Measurements from ENCODE around the gene HLTF.
A peak's percentile ranks its signal among the peaks of the same experiment; 100 is the strongest.

DNA sequence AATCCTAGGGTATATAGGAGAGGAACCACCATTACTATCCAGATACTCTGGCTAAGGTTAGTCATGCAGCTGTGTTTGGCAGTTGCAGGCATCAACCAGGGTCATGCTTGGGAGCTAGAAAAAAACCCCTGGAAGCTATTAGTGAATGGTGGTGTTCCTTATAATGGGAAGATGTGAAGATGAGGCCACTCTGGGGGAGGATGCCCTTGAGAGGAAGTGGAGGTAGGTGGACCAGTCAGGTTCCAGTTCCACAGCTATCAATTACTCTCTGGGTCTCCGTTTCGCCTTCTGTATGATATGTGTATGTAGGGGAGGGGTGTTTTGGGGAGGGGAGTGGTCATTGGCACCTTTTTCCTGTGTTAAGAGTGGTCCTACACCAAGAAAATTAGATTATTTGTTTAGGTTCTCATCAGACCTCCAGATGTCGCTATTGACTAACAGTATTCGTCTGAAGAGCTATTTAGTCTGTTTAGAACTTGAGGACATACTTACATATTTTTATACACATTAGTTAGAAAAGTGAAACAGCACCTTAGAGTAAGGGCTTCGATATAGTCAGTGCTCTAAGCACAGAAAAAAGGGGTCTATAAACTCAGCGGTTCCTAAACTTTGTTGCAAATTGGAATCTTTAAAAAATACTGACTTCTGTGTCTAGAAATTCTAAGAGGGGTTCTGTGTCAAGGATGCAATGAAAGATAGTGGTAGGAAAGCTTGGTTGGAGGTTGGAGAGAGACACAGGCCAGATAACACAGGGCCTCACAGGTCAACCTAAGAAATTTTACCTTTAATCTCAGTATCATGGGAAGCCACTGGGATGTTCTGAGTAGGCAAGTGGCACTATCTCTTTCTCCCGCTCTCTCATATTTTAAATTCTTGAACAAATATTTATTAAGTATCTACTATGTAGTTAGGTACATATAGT lies 34.0 kb upstream of the HLTF start:
- TF ChIP-seq, protein P1, sequence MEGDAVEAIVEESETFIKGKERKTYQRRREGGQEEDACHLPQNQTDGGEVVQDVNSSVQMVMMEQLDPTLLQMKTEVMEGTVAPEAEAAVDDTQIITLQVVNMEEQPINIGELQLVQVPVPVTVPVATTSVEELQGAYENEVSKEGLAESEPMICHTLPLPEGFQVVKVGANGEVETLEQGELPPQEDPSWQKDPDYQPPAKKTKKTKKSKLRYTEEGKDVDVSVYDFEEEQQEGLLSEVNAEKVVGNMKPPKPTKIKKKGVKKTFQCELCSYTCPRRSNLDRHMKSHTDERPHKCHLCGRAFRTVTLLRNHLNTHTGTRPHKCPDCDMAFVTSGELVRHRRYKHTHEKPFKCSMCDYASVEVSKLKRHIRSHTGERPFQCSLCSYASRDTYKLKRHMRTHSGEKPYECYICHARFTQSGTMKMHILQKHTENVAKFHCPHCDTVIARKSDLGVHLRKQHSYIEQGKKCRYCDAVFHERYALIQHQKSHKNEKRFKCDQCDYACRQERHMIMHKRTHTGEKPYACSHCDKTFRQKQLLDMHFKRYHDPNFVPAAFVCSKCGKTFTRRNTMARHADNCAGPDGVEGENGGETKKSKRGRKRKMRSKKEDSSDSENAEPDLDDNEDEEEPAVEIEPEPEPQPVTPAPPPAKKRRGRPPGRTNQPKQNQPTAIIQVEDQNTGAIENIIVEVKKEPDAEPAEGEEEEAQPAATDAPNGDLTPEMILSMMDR (conservative IDR thresholded peaks at IDR 0.05; ENCODE audit: low read depth, low read length) = peak; percentile 79
- TF ChIP-seq FOS (IDR thresholded peaks at IDR 0.05; ENCODE audit: low read depth, low read length) (no peak), CEBPB (IDR thresholded peaks at IDR 0.05; ENCODE audit: low read depth, low read length) (no peak), RAD21 (IDR thresholded peaks at IDR 0.05; ENCODE audit: low read length) (peak; percentile 86), SMC3 (IDR thresholded peaks at IDR 0.05; ENCODE audit: low read depth, low read length) (peak; percentile 91), MAZ (IDR thresholded peaks at IDR 0.05; ENCODE audit: borderline replicate concordance, low read depth, low read length) (no peak), POLR2A (IDR thresholded peaks at IDR 0.05; ENCODE audit: low read depth, low read length) (no peak)

Measured in IMR-90 (cell line).